ENCODE results near the gene RPL15. TPM values are rescaled to one million over a fixed set of nuclear protein-coding genes. Genes with fewer than 3 reads are reported as not detected.

Gene RPL15
- total and polyA plus RNA-seq, 9 donors, result 2,355 to 2,951 (median 2,579) TPM

- Histone ChIP-seq H3K27ac (ENCODE audit: low read length) (no peak overlapping the region), H3K36me3 (ENCODE audit: control insufficient read depth, insufficient read depth, low read length) (no peaks in the 10 kb centered on the region), H3K27me3 (ENCODE audit: control insufficient read depth, insufficient read depth, low read length) (peaks cover 3% of the 10 kb centered on the region), H3K4me1 (ENCODE audit: control insufficient read depth, insufficient read depth, low read length) (peaks cover 4% of the 10 kb centered on the region), H3K4me3 (ENCODE audit: low read length) (no peak overlapping the region), H3K9me3 (replicated peaks; ENCODE audit: control insufficient read depth, low read depth, low read length) (no peaks in the 10 kb centered on the region)
- DNase-seq, result no peak
- WGBS (ENCODE audit: insufficient coverage), result 33% methylated on average over 1 of the region's 5 CpGs
Measured at GRCh38 chr3:23940775-23941174, 23.8 kb downstream of the RPL15 start.

GRCh38 chr3:23941440-23941839 is 24.5 kb downstream of the RPL15 start:
- peaks cover 7% of the 10 kb centered on the region for H3K4me1 ChIP-seq (ENCODE audit: control insufficient read depth, insufficient read depth, low read length)
- H3K9me3 ChIP-seq (replicated peaks; ENCODE audit: control insufficient read depth, low read depth, low read length), result no peaks in the 10 kb centered on the region
- H3K36me3 ChIP-seq (ENCODE audit: control insufficient read depth, insufficient read depth, low read length), result no peaks in the 10 kb centered on the region
- DNase-seq, result no peak
- peaks cover 3% of the 10 kb centered on the region for H3K27me3 ChIP-seq (ENCODE audit: control insufficient read depth, insufficient read depth, low read length)
- no peak overlapping the region for H3K4me3 ChIP-seq (ENCODE audit: low read length)
- WGBS (ENCODE audit: insufficient coverage), result no CpG with 5 or more reads among the region's 4 CpGs
- no peak overlapping the region for H3K27ac ChIP-seq (ENCODE audit: low read length)

GRCh38 chr3:23942546-23942945 is 25.6 kb downstream of the RPL15 start:
- no peak for DNase-seq
- H3K4me3 ChIP-seq (ENCODE audit: low read length), result no peak overlapping the region
- H3K27ac ChIP-seq (ENCODE audit: low read length), result no peak overlapping the region
- H3K36me3 ChIP-seq (ENCODE audit: control insufficient read depth, insufficient read depth, low read length), result no peaks in the 10 kb centered on the region
- peaks cover 3% of the 10 kb centered on the region for H3K27me3 ChIP-seq (ENCODE audit: control insufficient read depth, insufficient read depth, low read length)
- WGBS (ENCODE audit: insufficient coverage), result 89% methylated on average over 7 of the region's 11 CpGs
- H3K4me1 ChIP-seq (ENCODE audit: control insufficient read depth, insufficient read depth, low read length), result peaks cover 13% of the 10 kb centered on the region
- H3K9me3 ChIP-seq (replicated peaks; ENCODE audit: control insufficient read depth, low read depth, low read length), result no peaks in the 10 kb centered on the region

GRCh38 chr3:23944007-23944783 is 27.3 kb downstream of the RPL15 start:
- Histone ChIP-seq H3K27me3 (ENCODE audit: control insufficient read depth, insufficient read depth, low read length) (peaks cover 3% of the 10 kb centered on the region), H3K4me1 (ENCODE audit: control insufficient read depth, insufficient read depth, low read length) (peaks cover 16% of the 10 kb centered on the region), H3K36me3 (ENCODE audit: control insufficient read depth, insufficient read depth, low read length) (no peaks in the 10 kb centered on the region), H3K27ac (ENCODE audit: low read length) (no peak overlapping the region), H3K9me3 (replicated peaks; ENCODE audit: control insufficient read depth, low read depth, low read length) (no peaks in the 10 kb centered on the region), H3K4me3 (ENCODE audit: low read length) (peak overlapping the region; percentile 83)
- DNase-seq, result peak; percentile 50
- 5% methylated on average over 8 of the region's 13 CpGs for WGBS (ENCODE audit: insufficient coverage)

GRCh38 chr3:23944861-23945662 is 28.1 kb downstream of the RPL15 start, which contains the start of gene NR1D2:
Gene NR1D2, plus strand, starts transcription at chr3:23945286. Its CDS starts 293 bp downstream, at chr3:23945579.
- Histone ChIP-seq H3K27ac (ENCODE audit: low read length) (peak within 1 kb of the TSS; percentile 95), H3K4me3 (ENCODE audit: low read length) (peak within 1 kb of the TSS; percentile 93), H3K36me3 (ENCODE audit: control insufficient read depth, insufficient read depth, low read length) (no peaks in the 10 kb centered on the region), H3K4me1 (ENCODE audit: control insufficient read depth, insufficient read depth, low read length) (peaks cover 16% of the 10 kb centered on the region), H3K9me3 (replicated peaks; ENCODE audit: control insufficient read depth, low read depth, low read length) (no peaks in the 10 kb centered on the region), H3K27me3 (ENCODE audit: control insufficient read depth, insufficient read depth, low read length) (peaks cover 3% of the 10 kb centered on the region)
- WGBS (ENCODE audit: insufficient coverage), result under 1% methylated on average over 83 of the region's 88 CpGs
- peak; percentile 93 for DNase-seq

GRCh38 chr3:23945663-23945912 is 28.7 kb downstream of the RPL15 start:
- no peaks in the 10 kb centered on the region for H3K9me3 ChIP-seq (replicated peaks; ENCODE audit: control insufficient read depth, low read depth, low read length)
- no peaks in the 10 kb centered on the region for H3K36me3 ChIP-seq (ENCODE audit: control insufficient read depth, insufficient read depth, low read length)
- H3K4me3 ChIP-seq (ENCODE audit: low read length), result peak overlapping the region; percentile 83
- peaks cover 3% of the 10 kb centered on the region for H3K27me3 ChIP-seq (ENCODE audit: control insufficient read depth, insufficient read depth, low read length)
- DNase-seq, result no peak
- under 1% methylated on average over 39 of the region's 39 CpGs for WGBS (ENCODE audit: insufficient coverage)
- H3K27ac ChIP-seq (ENCODE audit: low read length), result peak overlapping the region; percentile 71
- H3K4me1 ChIP-seq (ENCODE audit: control insufficient read depth, insufficient read depth, low read length), result peaks cover 16% of the 10 kb centered on the region

- Histone ChIP-seq H3K9me3 (replicated peaks; ENCODE audit: control insufficient read depth, low read depth, low read length) (no peaks in the 10 kb centered on the region), H3K4me3 (ENCODE audit: low read length) (peak overlapping the region; percentile 93), H3K27me3 (ENCODE audit: control insufficient read depth, insufficient read depth, low read length) (peaks cover 3% of the 10 kb centered on the region), H3K4me1 (ENCODE audit: control insufficient read depth, insufficient read depth, low read length) (peaks cover 16% of the 10 kb centered on the region), H3K27ac (ENCODE audit: low read length) (peak overlapping the region; percentile 95), H3K36me3 (ENCODE audit: control insufficient read depth, insufficient read depth, low read length) (no peaks in the 10 kb centered on the region)
- peak; percentile 98 for DNase-seq
- WGBS (ENCODE audit: insufficient coverage), result under 1% methylated on average over 83 of the region's 87 CpGs
Measured at GRCh38 chr3:23945913-23946687, 29.2 kb downstream of the RPL15 start.

GRCh38 chr3:23948761-23949160 is 31.8 kb downstream of the RPL15 start:
- peaks cover under 1% of the 10 kb centered on the region for H3K27me3 ChIP-seq (ENCODE audit: control insufficient read depth, insufficient read depth, low read length)
- no peak for DNase-seq
- H3K27ac ChIP-seq (ENCODE audit: low read length), result no peak overlapping the region
- no peaks in the 10 kb centered on the region for H3K9me3 ChIP-seq (replicated peaks; ENCODE audit: control insufficient read depth, low read depth, low read length)
- no CpG with 5 or more reads among the region's 2 CpGs for WGBS (ENCODE audit: insufficient coverage)
- peaks cover 16% of the 10 kb centered on the region for H3K4me1 ChIP-seq (ENCODE audit: control insufficient read depth, insufficient read depth, low read length)
- no peaks in the 10 kb centered on the region for H3K36me3 ChIP-seq (ENCODE audit: control insufficient read depth, insufficient read depth, low read length)
- no peak overlapping the region for H3K4me3 ChIP-seq (ENCODE audit: low read length)

- peaks cover 4% of the 10 kb centered on the region for H3K36me3 ChIP-seq (ENCODE audit: control insufficient read depth, insufficient read depth, low read length)
- peak; percentile 61 for DNase-seq
- peak overlapping the region; percentile 31 for H3K27ac ChIP-seq (ENCODE audit: low read length)
- H3K4me3 ChIP-seq (ENCODE audit: low read length), result no peak overlapping the region
- H3K4me1 ChIP-seq (ENCODE audit: control insufficient read depth, insufficient read depth, low read length), result peaks cover 12% of the 10 kb centered on the region
- no peaks in the 10 kb centered on the region for H3K9me3 ChIP-seq (replicated peaks; ENCODE audit: control insufficient read depth, low read depth, low read length)
- no peaks in the 10 kb centered on the region for H3K27me3 ChIP-seq (ENCODE audit: control insufficient read depth, insufficient read depth, low read length)
Measured at GRCh38 chr3:23949784-23950183, 32.9 kb downstream of the RPL15 start.

- H3K27ac ChIP-seq (ENCODE audit: low read length), result no peak overlapping the region
- H3K36me3 ChIP-seq (ENCODE audit: control insufficient read depth, insufficient read depth, low read length), result peaks cover 7% of the 10 kb centered on the region
- no peaks in the 10 kb centered on the region for H3K27me3 ChIP-seq (ENCODE audit: control insufficient read depth, insufficient read depth, low read length)
- peaks cover 12% of the 10 kb centered on the region for H3K4me1 ChIP-seq (ENCODE audit: control insufficient read depth, insufficient read depth, low read length)
- no peak overlapping the region for H3K4me3 ChIP-seq (ENCODE audit: low read length)
- H3K9me3 ChIP-seq (replicated peaks; ENCODE audit: control insufficient read depth, low read depth, low read length), result no peaks in the 10 kb centered on the region
- DNase-seq, result no peak
Measured at GRCh38 chr3:23950293-23950692, 33.4 kb downstream of the RPL15 start.
